Endometrial microvascular endothelial cells (primary cell): ENCODE measurements around the gene EFHD2. TPM values are rescaled to one million over a fixed set of nuclear protein-coding genes. Genes with fewer than 3 reads are reported as not detected.
"Not testable (repeated sequence)": the region's sequence is repeated elsewhere in the genome, so short reads cannot be mapped to it uniquely, and the experiment has no call there.

Experiments used
- in situ Hi-C: cut with HindIII; loops from 2 replicates; pipeline ENCODE4 v1.10.0; 2017; ENCODE audit warnings: low sequenced_read_pairs, low pct_unique_long_range_greater_than_20kb; ENCODE audit errors: inconsistent ontology term
- total RNA-seq: library from RNA; depleted of rRNA; stranded (reverse); fragments of >200 nt; gene quantifications from one replicate; pipeline ENCODE4 v1.2.3, GENCODE V29; 2015; ENCODE audit errors: inconsistent ontology term

EFHD2 gene
- total RNA-seq, 1 donor from 2014 or later, result 162 TPM

DNA sequence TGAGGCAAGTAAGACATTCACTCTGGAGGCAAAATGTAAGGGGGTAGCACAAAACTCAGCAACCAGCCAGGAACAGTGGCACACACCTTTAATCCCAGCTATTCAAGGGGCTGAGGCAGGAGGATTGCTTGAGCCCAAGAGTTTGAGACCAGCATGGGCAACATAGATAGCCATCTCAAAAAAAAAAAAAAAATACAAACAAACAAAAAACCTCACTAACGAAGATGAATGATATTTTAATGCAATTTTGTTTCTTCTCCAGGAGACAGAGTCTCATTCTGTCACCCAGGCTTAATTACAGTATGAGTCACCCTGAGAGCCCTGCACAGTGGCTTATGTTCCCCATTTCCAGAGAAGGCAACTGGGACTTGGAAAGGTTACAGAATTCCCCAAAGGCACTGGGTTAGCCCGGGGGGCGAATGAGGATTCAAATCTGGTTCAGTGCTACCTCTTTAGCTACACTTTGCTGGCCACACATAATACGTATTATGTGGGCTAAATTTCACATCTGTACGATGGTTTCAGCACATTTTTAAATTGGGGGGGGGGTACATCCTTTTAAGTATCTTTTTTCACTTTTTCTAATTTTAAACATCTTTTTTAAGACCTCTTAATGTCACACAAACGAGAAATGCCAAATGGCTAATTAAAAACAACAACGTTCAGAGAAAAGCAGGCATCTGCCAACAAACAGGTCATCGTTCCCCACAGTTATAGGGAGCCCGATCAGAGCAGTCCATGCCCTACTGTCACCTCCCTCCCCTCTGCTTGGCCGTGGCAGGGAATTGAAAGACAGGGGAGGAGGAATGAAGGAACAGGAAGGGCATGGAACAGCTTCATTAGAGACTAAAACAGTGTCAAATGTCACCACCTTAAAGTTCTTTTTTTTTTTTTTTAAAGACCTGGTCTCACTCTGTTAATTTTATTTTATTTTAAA is 50.4 kb downstream of the EFHD2 start:
- in situ Hi-C loops, result no loop called here

DNA sequence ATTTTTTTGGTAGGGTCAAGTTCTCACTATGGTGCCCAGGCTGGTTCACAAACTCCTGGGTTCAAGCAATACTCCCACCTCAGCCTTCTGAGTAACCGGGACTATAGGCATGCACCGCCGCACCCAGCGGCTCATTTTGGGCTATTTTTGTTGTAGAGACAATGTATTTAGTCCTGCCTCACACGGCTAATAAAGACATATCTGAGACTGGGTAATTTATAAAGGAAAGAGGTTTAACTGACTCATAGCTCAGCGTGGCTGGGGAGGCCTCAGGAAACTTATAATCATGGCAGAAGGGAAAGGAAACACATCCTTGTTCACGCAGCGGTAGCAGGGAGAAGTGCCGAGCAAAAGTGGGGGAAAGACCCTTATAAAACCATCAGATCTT is 51.0 kb downstream of the EFHD2 start:
- in situ Hi-C loops, result no loop called here

DNA sequence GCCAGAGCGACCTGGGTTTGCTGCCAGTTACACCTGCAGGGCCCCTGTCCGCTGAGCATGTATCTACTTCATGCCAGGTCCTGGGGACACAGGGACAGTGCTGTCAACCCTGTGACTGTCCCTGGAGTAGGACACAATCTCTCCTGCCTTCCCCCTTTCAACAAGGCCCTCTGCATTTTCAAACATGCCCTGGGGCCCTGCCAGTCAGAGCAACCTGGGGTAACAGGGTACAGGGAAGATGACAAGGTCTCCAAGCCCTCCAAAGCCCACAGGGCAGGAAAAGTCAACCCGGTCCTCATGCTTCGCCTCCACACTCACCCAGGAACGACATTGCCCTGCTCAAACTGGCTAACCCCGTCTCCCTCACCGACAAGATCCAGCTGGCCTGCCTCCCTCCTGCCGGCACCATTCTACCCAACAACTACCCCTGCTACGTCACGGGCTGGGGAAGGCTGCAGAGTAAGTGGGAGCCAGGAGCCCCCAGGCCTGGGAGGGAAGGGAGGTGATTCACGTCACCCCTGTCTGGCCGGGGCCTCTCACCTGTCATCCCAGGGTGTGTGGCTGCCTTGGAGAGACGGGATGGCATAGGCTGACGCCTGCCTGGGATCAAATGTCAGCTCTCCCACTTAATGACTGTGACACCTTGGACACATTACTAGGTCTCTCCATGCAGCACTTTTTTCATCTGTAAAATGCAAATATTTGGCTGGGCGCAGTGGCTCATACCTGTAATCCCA is 53.5 kb downstream of the EFHD2 start:
- in situ Hi-C loops, result not testable (repeated sequence)

DNA sequence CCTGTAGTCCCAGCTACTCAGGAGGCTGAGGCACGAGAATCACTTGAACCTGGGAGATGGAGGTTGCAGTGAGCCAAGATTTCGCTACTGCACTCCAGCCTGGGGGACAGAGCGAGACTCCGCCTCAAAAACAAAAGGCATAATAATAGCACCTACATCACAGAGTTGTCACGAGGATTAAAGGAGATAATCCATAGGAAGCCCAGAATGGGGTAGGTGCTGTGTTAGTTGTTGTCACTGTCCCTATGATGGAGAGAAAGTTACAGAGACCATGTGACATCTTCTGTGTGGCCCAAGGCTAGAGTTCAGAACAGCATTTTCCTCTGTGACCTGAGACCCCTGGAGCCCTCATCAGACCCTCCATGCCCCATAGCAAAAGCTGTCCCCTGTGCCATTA is 54.2 kb downstream of the EFHD2 start:
- in situ Hi-C loops, result not testable (repeated sequence)

DNA sequence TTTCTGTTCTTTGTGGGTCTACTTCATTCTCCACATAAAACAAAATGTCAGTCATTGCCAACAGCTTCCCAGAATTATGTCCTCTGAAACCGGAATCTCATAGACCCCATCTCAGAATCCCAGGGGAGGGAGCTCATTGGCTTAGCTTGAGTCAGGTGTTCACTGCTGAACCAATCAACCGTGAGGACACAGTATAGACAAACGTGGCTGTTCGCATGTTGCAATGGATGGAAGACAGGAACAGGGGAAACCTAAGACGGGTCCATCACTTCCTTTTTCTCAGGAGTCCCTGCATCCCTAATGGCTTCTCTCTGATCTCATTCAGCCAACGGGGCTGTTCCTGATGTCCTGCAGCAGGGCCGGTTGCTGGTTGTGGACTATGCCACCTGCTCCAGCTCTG is 56.0 kb downstream of the EFHD2 start:
- in situ Hi-C loops, result no loop called here

DNA sequence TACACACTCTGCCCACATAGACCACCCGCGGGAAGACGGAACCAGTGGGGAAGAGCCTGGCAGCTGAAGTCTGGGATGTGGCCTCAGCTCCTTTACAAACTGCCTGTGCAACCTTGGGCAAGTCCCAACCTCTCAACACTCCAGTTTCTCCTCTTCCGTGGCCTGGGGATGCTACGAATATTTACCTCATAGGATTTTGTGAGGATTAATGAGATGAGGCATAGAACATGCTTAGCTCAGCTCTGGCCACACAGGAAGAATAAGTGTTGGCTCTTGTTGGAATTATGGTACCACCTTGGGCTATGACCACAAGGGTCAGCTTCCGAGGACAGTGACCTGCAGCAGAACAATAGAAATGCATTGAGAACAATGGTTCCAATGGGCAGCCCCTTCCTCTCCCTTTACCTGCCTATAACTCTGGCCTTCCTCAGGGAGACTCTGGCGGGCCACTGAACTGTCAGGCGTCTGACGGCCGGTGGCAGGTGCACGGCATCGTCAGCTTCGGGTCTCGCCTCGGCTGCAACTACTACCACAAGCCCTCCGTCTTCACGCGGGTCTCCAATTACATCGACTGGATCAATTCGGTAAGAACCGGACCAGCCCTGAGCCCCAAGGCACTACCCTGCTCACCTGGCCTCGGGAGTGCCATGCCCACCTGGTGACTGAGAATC is 57.4 kb downstream of the EFHD2 start:
- in situ Hi-C loops, result not testable (repeated sequence)

DNA sequence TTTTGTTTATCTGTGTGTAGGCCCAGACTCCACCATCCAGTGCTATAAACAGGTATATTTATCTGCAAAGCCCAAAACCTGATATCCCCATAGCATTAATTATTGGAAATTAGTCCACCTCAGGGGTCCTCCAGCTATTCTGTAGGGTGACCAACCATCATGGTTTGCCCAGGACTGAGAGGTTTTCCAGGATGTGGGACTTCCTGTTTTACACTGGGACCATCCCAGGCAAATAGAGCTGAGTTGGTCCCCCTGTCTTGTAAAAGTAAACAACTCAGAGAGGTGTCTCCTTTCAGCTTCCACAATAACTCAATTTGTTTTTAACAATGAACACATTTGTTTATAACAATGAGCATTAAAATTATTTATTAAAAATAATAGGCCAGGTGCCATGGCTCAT is 58.5 kb downstream of the EFHD2 start:
- in situ Hi-C loops, result no loop called here

DNA sequence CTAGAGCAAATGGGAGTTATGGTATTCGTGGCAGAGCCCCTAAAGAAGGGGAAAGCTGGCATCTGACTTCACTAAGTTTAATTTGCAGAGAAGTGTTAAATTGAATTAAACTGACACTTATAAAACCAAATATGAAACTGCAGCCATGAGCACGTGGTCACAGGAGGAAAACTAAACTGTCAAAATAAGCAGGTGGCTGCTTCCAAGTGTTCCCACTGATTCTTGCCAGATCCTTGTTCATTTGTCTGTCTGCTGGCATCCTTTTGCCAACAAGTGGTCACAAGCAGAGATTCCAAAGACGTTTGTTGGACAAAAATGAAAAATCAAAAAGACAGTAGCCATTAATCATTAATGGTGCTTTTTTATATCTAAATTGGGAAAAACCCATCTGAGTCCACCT is 59.7 kb downstream of the EFHD2 start:
- in situ Hi-C loops, result no loop called here

DNA sequence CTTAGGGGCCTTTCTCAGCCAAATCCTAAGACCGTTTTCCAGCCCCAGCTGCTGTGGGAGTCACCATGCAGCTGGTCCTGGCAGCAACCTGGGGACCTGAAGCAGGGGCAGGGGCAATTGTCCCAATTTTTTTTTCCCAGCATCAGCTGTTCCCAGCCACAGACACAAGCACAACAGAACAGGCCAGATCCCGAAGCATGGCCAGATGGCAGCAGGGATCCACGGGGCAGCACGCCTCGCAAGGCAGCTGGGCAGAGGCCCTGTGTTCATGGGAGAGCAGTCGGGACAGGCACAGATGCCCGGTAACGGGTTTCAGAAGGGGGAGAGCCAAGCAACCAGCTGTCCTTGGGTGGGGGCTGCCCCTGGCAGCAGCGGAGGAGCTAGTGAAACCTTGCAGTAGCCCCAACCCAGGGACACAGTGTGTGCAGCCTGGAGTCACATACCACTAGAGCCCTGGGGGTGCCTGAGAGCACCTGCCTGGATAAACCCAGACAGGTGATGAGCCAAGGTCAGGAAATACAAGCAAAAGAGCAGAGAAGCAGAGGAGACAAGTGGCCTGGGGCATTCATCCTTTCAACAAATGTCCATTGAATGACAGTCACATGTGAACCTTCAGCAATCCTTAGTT is 60.2 kb downstream of the EFHD2 start:
- in situ Hi-C loops, result not testable (repeated sequence)

DNA sequence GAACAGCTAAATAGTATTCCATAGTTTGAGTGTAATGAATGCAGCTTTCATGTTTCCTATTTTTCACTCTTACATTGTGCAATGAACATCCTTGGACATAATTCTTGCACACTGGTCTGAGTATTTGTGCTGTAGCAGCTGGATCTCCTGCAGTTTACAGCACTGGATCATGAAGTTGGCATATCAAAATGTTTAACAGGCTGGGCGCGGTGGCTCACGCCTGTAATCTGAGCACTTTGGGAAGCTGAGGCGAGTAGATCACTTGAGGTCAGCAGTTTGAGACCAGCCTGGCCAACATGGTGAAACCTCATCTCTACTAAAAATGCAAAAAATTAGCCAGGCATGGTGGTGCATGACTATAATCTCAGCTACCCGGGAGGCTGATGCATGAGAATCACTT is 61.4 kb downstream of the EFHD2 start:
- in situ Hi-C loops, result not testable (repeated sequence)

DNA sequence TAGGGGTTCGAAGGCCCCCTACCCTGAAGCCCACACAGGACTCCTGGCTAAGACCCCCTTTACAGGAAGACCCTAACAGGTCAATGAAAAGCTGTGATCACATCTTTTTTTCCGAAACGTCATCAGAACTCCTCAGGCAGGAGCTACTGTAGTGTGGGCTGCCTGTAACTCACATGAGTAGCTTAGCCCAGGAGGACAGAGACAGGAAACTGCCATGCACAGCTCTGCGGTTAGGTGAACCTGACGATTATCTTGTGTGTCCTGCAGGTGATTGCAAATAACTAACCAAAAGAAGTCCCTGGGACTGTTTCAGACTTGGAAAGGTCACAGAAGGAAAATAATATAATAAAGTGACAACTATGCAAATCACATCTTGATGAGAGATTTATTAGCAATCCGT is 62.0 kb downstream of the EFHD2 start:
- in situ Hi-C loops, result not testable (repeated sequence)

DNA sequence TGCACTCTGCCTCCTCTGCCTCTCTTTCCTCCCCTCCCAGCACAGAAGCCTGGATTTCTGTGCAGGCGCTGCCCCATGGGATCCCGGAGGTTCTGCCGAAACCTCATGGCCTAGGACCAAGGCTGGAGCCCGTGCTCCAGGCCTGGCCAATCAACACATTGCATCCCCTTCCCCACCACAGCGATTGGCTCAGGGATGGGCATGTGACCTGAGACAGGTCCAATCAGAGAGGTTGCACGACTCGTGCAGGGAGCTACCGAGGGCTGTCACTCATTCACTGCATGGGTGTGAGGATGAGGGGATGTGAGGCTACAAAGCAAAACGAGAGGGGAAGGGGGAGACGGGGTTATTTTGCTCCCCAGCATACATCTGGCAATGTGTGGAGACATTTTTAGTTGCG is 62.9 kb downstream of the EFHD2 start:
- in situ Hi-C loops, result no loop called here

DNA sequence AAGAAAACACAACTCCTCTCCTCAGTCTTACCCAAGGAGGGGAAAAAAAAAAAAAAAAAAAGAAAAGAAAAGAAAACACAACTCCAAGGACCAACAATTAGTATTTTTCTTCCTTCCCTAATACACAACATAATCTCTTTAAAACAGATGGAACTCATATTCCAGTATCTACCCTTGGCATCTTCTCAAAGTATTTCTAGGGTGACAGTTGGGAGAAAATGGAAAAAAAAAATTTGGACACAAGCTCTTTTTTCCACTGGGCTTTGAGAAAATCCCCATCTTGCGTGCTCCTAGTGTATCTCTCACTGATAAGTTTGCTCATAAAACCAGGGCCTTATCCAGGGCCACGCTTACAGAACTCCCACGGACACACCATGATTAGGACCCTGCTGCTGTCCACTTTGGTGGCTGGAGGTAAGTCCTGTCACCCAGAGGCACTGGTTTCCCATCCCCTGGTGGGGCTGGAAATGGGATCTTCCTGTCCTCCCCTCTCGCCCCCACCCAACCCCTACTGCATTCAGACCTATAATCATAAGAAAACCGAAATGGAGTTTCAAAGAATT is 66.1 kb downstream of the EFHD2 start, which contains the start of gene CELA2B:
TSS of gene CELA2B (plus strand) at position 353 of the 563 bp plus-strand sequence. CDS start at position 375, 22 bp downstream.
- in situ Hi-C loops, result no loop called here

DNA sequence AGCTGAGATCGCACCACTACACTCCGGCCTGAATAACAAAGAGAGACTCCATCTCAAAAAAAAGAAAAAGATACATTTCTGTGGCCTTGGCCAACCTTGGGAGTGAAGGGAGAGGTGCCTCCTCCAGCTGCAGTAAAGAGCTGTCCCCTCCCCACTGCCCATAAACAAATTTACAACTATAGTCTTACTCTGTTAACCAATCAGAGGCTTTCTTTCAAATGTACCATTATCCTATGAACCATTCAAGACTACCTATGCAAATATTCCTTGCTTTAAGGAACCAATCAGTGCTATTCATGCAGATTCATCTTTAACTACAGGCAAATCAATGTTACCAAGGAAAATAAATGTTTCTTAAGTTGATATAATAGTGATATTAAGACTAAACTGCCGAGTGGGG is 67.2 kb downstream of the EFHD2 start:
- in situ Hi-C loops, result no loop called here

DNA sequence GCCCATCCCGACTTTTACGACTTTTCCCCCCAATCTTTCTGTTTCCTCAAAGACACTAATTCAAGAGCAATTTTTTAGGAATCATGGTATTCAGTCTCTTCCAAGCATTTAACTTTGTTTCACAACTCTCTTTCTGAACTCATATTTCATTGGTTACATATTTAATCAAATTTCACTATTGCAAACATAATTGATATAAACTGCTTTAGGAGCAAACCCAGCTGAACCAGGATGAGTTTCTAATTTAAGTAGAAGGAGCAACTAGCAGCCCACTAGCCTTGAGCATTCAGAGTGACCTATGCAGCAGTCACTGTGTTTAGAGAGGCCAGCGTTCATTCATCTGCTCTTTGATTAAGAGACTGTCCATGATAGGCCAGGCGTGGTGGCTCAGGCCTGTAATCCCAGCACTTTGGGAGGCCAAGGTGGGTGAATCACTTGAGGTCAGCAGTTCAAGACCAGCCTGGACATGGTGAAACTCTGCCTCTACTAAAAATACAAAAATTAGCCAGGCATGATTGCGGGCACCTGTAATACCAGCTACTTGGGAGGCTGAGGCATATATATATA is 68.0 kb downstream of the EFHD2 start:
- in situ Hi-C loops, result no loop called here
